Hematopoietic multipotent progenitor cell (in vitro differentiated cells): ENCODE results near the gene SBNO2. TPM values are rescaled to one million over a fixed set of nuclear protein-coding genes. Genes with fewer than 3 reads are reported as not detected.

Experiments used
- DNase-seq, 3 donors: peaks; one replicate each; pipeline ENCODE4 v3.0.0-alpha.2; 2011 to 2015; ENCODE audit warnings: low read depth in 2 of 3, low spot score in 2 of 3
- total RNA-seq: library from RNA; depleted of rRNA; stranded (reverse); fragments of >200 nt; gene quantifications from one replicate; pipeline ENCODE4 v1.2.3, GENCODE V29; 2012

The SBNO2 gene
- total RNA-seq, 1 donor = 60.3 TPM

DNA sequence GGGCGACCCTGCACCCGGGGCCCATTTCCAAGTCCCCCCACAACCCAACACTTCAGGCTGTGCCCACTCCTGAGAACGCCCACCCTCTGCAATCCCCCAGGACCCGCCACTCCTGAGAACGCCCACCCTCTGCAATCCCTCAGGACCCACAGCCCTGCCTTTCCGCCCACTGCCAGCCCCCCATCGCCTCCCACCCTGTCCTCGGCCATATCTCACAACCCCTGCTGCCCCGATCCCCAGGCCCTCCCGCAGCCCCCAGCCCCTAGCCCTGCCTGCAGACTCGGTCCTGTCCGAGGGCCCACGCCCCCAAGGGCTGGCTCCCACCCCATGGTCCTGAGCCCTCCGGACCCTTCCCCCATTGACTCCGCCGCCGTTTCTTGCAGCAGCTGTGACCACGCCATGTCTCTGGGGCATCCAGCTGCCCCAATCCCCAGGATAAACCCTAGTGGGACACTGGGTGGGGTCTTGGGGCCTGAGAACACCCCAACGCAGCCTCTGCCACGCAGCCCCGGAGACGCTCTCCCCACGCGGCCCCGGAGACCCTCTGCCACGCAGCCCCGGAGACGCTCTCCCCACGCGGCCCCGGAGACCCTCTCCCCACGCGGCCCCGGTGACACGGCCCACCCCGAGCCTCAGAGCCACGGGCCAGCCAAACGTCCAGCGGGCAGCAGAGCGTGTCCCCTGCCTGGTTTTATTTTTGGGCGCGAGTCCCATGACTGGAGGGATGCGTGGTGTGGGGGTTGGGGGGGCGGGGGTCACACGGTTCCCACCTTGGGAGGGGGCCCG, 17.0 kb downstream of the SBNO2 start:
- DNase-seq = no peak

- no peak for DNase-seq
These were observed 17.7 kb downstream of the SBNO2 start for GRCh38 chr19:1156305-1156801.

DNA sequence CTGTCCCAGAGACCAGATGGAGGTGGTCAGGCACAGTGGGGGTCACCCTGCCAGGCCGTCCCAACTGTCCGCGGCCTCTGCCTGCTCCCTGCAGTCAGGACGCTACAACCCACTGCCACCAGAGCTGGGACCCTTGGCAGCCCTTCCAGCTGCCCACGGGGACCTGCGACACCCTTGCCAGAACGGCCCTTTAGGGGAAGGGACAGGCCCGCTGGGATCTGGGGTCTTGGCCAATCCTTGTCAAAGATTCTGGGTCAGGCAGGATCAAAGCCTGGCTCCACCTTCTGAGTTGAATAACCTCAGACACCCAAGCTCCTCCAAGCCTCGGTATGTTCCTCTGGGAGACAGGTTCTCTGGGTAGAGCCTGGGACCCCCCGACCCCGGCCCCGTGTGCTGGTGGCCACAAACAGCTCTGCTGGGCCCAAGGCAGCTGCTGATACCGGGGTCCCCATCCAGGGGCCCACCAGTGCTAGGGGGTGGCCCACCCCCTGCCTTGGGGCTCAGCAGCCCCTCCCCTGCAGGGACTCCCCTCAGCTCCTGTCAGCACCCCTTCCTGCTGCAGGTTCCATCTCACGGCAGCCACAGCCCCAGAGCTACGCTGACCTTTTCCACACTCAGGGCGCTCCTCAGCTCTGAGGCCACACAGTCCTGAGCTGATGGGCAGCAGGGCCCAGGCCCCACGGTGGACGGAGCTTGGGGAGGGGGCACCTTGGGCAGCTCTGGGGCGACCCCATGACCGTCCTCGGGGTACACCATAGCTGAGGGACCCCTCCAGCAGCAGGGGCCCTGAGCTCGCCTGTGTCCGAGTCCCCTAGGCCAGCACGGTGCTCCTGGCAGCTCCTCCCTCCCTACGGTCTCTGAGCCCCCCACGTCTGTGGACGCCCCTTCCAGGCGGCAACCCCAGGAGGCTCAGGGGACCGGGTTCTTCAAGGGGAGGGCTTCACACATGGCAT, 18.4 kb downstream of the SBNO2 start:
- no peak for DNase-seq

DNA sequence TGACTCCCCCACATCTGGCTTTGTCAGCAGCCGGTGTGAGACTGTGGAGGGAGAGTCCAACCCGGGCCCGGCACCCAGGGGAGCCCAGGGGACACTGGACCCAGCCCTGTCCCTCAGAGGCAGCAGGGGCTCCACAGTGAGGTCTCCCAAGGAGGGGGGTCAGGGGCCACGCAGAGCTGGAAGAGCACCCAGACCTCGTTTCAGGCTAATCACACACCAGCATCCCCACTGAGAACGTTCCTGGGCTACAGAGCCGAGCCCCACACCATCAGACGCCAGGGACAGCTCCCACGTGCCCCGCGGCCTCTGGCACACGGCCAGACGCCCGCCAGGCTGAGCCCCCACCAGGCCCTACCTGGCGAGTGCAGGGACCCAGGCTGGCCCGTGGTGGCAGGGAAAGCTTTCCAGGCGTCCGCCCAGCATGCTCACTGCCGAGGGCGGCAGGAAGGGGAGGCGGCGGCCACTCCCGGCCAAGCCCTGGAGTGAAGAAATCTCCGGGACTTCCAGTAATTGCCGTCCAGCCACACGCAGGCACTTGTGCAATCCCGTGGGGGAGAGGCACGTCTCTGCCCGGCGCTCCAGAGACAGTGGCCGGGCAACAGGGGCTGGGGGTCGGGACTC, 19.2 kb downstream of the SBNO2 start:
- DNase-seq = no peak

DNA sequence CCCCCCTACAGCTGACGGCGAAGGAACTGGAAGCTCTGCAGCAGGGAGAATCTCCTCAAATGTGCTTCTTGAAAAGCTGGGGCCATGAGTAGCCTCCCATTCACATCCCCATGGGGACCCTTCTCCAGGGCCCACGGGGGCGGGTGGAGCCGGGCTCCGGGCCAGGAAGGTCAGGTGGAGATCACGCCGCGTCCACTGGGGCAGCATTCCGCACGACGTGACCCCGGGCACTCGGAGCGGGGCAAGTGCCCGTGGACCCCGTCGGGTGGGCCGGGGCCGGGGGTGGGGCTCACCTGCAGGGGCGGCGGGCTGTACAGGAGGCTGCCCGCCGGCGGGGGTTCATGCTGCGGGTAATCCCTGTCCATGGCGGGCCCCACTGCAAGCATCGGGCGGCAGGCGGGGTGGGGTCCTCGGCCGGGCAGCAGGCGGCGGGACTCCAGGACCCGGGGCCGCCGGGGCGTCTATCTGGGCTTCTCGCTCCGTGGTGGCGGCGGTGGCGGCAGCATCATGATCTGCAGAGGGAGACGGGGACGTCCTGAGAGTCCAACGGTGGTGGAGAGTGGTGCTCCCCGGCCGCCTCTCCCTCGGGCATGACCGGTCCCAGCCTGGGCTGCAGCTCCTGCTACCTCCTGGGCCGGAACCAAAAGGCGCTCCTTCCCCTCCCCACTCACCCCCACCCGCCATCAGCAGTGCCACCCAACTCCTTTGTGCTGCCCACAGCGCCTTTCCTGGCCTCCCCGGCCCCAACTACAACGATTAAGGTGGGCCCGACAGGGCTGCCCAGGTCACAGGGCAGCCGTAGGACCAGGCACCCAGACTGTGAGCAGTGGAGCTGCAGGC, 20.0 kb downstream of the SBNO2 start:
- DNase-seq = no peak

- DNase-seq = no peak
These were observed 22.0 kb downstream of the SBNO2 start for GRCh38 chr19:1151917-1152587.

DNA sequence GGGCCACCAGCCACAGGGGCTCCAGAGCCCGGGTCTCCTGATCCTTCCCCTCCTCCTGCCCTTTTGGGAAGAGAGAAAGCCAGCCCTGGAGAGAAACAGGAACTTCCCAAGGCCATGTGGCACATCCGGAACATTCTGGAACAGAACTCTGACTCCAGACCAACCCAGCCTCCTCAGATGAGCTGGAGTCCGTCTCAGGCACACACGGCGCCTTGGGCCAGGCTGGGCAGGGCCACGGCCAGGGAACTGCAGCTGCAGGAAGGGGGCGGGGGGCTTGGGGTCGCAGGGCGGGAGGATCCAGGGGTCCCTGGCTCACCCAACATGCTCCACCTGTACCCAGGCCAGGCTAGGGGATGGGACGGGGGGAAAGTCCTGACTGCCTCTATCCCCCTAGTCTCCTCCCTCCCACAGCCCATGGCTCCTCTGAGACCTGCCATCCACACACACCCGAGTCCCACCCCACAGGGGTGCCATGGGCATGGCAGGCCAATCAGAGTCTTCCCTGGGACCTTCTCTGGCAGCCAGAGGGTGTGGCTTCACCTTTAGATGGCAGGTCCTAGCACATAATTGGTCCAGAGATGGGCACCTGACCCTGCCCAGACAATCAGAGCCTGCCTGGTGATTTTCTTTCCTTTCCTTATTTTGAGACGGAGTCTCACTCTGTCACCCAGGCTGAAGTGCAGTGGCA, 22.9 kb downstream of the SBNO2 start:
- no peak for DNase-seq

GRCh38 chr19:1150333-1151036, 23.6 kb downstream of the SBNO2 start:
- DNase-seq = no peak

DNA sequence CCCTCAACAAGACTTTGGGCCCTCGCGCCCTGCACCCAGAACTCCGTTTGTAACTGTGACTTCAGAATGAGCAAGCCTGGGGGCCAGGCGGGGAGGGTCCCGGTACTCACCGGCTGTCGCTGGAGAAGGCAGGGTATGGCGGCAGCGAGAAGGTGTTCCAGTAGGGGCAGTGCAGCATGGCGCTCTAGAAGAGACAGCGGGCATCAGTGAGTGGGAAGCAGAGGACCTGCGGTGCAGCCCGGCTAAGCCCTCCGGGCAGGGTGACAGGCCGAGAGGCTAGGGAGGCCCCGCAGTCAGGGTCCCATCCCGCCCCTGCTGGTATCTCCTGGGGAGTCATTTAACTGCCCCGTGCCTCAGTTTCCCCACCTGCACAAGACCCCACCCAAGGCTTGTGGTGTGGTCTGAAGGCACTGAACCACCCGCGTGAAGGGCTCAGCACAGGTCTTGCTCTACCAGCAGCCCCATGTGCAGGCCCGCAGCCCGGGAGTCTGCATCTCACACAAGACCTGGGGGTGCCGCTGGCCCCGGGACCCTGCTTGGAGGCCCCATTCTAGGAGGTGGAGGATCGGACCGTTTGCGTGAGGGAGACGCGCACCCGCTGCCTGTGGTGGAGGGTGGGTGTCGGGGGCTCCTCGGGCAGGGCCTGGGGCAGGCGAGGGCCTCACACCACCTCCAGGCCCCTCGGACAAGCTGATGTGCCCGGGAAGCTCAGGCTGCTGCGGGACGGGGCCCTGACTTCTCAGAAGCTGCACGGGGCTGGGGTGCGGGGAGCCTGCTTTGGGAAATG, 24.6 kb downstream of the SBNO2 start:
- DNase-seq = no peak

DNA sequence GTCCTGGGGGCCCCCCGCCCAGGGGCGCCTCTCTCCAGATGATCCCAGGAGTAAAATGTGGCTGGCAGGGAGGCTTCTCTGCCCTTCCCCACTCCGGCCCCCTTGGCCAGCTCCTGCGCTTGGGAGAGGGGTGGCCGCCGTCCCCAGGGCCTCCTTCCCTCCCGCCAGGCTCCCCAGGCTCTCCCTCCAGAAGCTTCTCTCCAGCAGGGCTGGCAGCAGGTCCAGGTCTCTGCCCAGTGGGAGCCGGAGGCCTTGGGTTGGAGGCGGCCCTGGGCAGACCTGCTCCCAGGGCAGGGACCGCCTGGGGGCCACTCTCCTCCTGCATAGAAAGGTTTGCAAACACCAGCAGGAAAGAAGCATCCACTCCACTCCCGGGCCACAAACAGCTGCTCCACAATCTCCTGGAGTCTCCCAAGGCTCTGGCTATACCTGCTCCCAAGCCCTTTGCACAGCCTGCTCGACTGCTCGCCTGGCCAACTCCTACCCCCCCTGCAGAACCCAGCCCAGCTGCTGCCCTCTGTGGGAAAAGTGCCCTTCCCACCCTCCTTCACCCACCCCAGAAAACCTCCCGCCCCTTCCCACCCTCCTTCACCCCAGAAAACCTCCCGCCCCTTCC, 26.0 kb downstream of the SBNO2 start:
- no peak for DNase-seq

- DNase-seq = no peak
These were observed 26.9 kb downstream of the SBNO2 start for GRCh38 chr19:1146858-1147780.

DNA sequence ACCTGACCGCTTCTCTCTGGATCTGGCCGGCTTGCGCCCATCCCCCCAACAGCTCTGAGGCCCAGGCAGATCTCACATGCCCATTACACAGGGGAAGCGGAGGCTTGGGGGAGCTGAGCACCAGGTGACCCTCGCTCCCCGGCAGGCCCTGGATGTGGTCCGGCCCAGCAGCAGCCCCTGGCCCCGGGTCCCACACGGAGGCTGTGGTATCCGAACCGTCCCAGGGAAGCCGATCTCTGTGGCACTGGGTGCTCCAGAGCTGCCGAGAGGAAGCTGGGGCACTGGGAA, 27.7 kb downstream of the SBNO2 start:
- DNase-seq = no peak

DNA sequence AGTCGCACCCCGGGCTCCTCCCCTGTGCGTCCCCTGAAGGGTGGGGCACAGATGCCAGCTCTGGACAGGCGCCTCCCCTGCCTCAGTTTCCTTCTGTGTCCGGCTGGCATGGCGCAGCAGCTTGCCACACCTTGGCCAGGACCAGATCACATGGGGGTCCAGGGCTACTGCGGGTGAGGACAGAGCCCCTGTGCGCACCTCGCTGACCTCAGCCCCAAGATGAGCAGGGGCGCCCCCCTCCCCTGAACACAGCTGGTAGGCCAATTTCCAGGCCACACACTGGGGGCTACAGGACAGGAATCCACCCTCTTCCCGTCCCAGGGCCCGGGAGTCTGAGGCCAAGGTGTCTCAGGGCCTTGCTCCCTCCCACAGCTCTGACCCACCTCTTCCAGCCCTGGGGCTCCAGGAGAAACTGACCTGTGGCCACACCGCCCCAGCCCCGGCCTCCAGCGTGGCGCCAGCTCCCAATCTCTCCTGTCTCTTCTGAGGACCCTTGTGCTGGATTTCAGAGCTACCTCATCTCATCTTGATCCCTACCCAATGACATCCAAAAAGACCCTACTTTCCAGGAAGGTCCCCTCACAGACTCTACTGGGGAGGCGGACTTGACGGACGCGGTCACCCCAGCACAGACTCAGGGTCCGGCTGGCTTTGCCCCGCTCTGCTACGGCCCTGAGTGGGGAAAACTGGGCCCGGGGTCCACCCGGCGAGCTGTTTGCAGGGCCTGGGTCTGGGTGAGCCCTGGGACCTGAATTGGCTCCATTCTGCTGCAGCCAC, 28.2 kb downstream of the SBNO2 start:
- DNase-seq = no peak

GRCh38 chr19:1144741-1145140, 29.3 kb downstream of the SBNO2 start:
- DNase-seq = no peak

GRCh38 chr19:1143828-1144399, 30.2 kb downstream of the SBNO2 start:
- no peak for DNase-seq
